ENCODE measurements around the gene TCERG1L.
"Not testable (repeated sequence)": the region's sequence is repeated elsewhere in the genome, so short reads cannot be mapped to it uniquely, and the experiment has no call there.

Gene TCERG1L

DNA sequence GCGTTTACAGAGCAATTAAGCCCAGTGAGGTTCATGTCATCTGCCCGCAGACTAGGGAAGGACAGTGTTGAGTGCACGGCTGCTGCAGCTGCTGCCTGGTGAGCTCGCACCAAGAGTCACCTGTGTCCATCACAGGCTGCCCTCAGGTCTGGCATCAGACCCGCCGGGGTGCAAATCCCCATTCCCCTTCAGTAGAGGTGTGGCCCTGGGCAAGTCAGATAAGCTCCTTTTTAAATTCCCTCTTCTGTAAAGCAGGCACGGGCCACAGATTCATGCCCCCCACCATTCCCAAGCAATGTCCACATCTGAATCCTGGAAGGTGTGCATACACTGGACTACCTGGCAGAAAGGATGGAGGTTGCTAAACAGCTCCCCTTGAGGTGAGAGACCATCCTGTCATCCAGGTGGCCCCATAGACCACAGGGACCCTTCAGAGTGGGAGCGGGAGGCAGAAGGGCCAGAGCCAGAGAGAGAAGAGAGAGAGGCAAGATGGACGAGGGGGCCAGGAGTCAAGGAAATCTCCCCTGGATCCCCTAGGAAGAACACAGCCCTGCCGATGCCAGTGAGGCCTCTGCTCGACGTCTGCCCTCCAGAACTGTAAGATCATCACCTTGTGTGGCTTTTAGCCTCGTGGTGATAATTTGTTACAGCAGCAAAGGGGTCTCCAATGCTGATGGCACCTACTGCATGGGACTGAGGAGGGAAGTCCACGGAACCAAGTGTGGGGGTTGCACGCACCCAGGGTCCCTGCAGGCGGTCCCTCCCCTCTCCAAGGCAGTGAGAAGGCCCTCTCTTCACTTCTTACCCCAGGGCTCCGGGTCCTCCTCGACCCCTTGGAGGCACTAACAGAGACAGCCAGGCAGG, 168.8 kb downstream of the TCERG1L start:
- in situ Hi-C loops (cut with HindIII; ENCODE audit: low sequenced_read_pairs), result no loop called here

DNA sequence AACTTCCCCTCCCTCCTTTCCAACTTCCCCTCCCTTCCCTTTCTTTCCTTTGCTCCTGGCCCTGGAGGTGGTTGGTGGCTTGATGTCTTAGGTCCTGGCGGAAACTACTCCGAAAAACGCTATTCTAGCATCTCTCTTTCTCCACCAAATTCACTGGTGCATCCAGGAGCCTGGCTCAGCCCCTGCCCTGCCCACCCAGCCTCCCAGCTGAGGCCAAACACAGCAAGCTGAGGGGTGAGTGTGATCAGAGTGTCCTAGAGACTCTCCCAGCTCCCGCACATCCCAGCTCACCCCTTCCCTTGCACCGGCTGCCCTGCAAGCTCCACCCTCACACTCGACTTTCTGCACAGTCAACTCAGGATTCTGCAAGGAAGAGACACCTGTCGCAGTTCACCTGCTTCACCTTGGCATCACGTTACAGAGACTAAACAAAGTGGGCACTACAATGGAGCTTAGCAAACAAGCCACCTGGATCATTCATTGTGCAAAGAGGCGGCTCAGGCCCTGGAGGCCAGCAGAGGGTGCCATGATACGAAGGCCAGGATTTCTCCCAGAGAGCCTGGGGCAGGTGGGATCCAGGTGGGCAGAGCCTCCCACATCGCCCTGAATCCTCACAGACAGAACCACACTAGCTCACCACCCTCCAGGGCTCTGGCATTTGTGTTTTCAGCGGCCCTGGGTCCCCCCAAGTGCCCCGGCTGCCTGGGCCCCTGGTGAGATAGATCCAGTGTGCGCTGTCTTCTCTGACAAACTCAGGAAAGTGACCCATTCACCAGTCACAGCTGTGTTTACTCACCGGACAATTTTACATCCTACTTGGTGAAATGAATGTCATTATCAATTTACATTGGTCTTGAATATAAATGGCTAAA, 169.6 kb downstream of the TCERG1L start:
- in situ Hi-C loops (cut with HindIII; ENCODE audit: low sequenced_read_pairs), result no loop called here
- no peak overlapping the region for H3K4me3 ChIP-seq (ENCODE audit: low read depth, low read length)
- no peak for TF ChIP-seq CTCF (IDR thresholded peaks at IDR 0.05; ENCODE audit: low read depth, low read length)
- DNase-seq (ENCODE audit: low read depth, low spot score), result no peak

More for the DNA sequence above, 168.8 kb downstream of the TCERG1L start:
- no peak overlapping the region for H3K4me3 ChIP-seq (ENCODE audit: low read depth, low read length)
- TF ChIP-seq CTCF (IDR thresholded peaks at IDR 0.05; ENCODE audit: low read depth, low read length), result no peak
- DNase-seq (ENCODE audit: low read depth, low spot score), result no peak

DNA sequence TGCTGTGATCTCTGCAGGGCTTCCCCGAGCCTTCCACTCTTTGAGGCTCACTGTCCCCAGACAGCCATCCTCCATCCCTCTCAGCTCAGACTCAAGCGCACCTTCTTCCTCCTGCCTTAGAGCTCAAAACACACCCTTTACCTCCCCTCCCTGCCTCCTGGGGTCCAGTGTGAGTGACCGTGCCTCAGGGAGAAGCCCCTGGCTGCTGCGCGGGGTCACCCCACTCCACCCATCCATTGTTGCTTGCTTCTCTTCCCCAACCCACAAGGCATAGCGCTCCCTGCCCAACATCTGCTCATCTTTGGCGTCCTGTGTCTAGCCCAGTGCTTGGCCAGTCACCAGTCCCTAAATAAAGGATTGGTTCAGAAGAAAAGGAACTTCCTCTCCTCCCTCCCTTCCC, 170.3 kb downstream of the TCERG1L start:
- TF ChIP-seq CTCF (IDR thresholded peaks at IDR 0.05; ENCODE audit: low read depth, low read length), result no peak
- DNase-seq (ENCODE audit: low read depth, low spot score), result no peak
- in situ Hi-C loops (cut with HindIII; ENCODE audit: low sequenced_read_pairs), result no loop called here
- no peak overlapping the region for H3K4me3 ChIP-seq (ENCODE audit: low read depth, low read length)

DNA sequence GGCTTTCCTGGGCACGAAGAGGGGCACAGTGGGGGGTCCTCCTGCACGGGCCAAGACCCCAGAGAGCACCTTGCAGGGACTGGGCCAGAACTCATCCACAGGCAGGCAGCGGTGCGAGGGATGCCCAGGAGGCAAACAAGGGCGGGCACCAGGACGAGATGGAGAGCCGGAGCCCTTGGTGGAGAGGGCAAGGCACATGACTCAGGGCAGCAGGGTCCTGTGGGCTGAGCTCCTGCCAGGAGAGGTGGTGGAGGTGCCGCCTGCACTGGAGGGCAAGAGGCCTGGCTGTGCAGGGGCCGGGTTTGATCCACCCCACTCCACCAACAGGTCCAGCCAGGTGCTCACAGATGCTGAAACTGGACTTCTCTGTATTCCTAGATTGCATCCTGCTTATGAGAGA, 170.9 kb downstream of the TCERG1L start:
- DNase-seq (ENCODE audit: low read depth, low spot score), result no peak
- TF ChIP-seq CTCF (IDR thresholded peaks at IDR 0.05; ENCODE audit: low read depth, low read length), result no peak
- in situ Hi-C loops (cut with HindIII; ENCODE audit: low sequenced_read_pairs), result no loop called here
- no peak overlapping the region for H3K4me3 ChIP-seq (ENCODE audit: low read depth, low read length)

DNA sequence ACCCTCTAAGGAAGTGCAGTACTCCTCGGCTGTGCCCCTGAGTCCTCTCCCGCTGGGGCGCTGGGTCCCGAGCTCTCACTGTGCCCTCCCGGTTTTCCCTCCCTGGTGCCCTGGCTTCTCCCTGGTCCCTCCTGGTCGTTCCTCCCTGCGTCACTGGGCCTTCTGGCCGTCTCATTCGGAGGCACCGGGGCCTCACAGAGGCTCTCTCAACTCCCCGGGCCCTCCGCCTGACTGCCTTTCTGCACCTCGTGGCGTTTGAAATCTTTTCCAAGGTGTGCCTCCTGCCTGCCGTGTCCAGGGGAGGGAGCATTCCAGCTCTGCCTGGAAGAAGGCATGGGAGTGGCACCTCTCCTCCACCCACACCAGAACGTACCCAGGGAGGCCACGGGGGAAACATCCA, 174.3 kb downstream of the TCERG1L start:
- in situ Hi-C loops (cut with HindIII; ENCODE audit: low sequenced_read_pairs), result no loop called here
- TF ChIP-seq CTCF (IDR thresholded peaks at IDR 0.05; ENCODE audit: low read depth, low read length), result no peak
- no peak overlapping the region for H3K4me3 ChIP-seq (ENCODE audit: low read depth, low read length)
- no peak for DNase-seq (ENCODE audit: low read depth, low spot score)

GRCh38 chr10:131136336-131136735, 175.2 kb downstream of the TCERG1L start:
- in situ Hi-C loops (cut with HindIII; ENCODE audit: low sequenced_read_pairs); DNase-seq (ENCODE audit: low read depth, low spot score); H3K4me3 ChIP-seq (ENCODE audit: low read depth, low read length): not testable (repeated sequence)

DNA sequence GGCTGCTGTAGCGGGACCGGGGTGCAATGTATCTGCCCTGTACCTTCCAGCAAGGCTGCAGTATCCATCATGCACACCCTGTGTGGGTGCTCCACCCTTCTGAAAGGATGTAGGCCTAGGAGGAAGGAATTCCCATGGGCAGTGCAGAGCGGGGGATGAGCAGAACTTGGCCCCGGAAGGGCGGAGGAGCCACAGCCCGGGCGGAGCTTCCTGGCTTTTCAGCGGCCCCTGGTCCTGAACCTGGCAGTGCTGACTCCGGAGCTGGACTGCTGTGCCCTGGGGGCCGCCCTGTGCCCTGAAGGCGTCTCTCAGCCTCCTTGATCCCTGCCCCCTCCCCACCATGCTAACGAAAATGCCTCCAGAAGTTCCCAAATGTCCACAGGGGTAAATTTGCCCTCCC, 175.8 kb downstream of the TCERG1L start:
- DNase-seq (ENCODE audit: low read depth, low spot score), result no peak
- H3K4me3 ChIP-seq (ENCODE audit: low read depth, low read length), result no peak overlapping the region
- no peak for TF ChIP-seq CTCF (IDR thresholded peaks at IDR 0.05; ENCODE audit: low read depth, low read length)
- in situ Hi-C loops (cut with HindIII; ENCODE audit: low sequenced_read_pairs), result no loop called here
